GM23338 (cell line): ENCODE results near the gene ZCCHC9. TPM values are rescaled to one million over a fixed set of nuclear protein-coding genes. Genes with fewer than 3 reads are reported as not detected.
A peak's percentile ranks its signal among the peaks of the same experiment; 100 is the strongest.

Experiments used
- ATAC-seq: fragments of 200-7000 bp; cut with Tn5 transposase; 3 replicates; pipeline ENCODE4 v1.9.1; 2020
- DNase-seq: peaks from one replicate; pipeline ENCODE4 v3.0.0-alpha.2; 2015; ENCODE audit warnings: low spot score
- H2AFZ ChIP-seq: fragments of 200-600 bp; sonication (generic); 2 replicates; pipeline ENCODE4 v1.8.0; 2016; ENCODE audit warnings: antibody characterized with exemption, mild to moderate bottlenecking, moderate library complexity
- H3F3A ChIP-seq: fragments of 200-600 bp; sonication (generic); replicated peaks from 2 replicates; pipeline ENCODE4 v1.8.0; 2017; ENCODE audit warnings: antibody characterized with exemption, mixed run types, low read depth
- H3K27ac ChIP-seq: fragments of 200-600 bp; sonication (generic); 2 replicates; pipeline ENCODE4 v1.6.1; 2016; ENCODE audit warnings: low read depth
- H3K27me3 ChIP-seq: fragments of 200-600 bp; sonication (generic); 2 replicates; pipeline ENCODE4 v1.8.0; 2016; ENCODE audit warnings: mild to moderate bottlenecking, mixed run types, moderate library complexity; ENCODE audit not compliant: insufficient read depth
- H3K36me3 ChIP-seq: fragments of 200-600 bp; sonication (generic); 2 replicates; pipeline ENCODE4 v1.8.0; 2016; ENCODE audit warnings: mild to moderate bottlenecking; ENCODE audit not compliant: insufficient read depth
- H3K4me1 ChIP-seq: fragments of 200-600 bp; sonication (generic); 2 replicates; pipeline ENCODE4 v1.8.0; 2016; ENCODE audit warnings: mild to moderate bottlenecking, moderate library complexity; ENCODE audit not compliant: insufficient read depth
- H3K4me2 ChIP-seq: fragments of 200-600 bp; sonication (generic); 2 replicates; pipeline ENCODE4 v1.7.1; 2017; ENCODE audit warnings: mixed run types
- H3K4me3 ChIP-seq: fragments of 200-600 bp; sonication (generic); 2 replicates; pipeline ENCODE4 v1.6.1; 2016; ENCODE audit warnings: mixed run types
- H3K79me2 ChIP-seq: fragments of 200-600 bp; sonication (generic); replicated peaks from 2 replicates; pipeline ENCODE4 v1.8.0; 2017; ENCODE audit warnings: mild to moderate bottlenecking; ENCODE audit not compliant: insufficient read depth
- H3K9me2 ChIP-seq: fragments of 200-600 bp; sonication (generic); 2 replicates; pipeline ENCODE4 v1.8.0; 2017; ENCODE audit not compliant: insufficient read depth
- H4K20me1 ChIP-seq: fragments of 200-600 bp; sonication (generic); replicated peaks from 2 replicates; pipeline ENCODE4 v1.8.0; 2017; ENCODE audit warnings: mild to moderate bottlenecking; ENCODE audit not compliant: insufficient read depth
- H3K27ac Mint-ChIP-seq: 2 replicates; pipeline ENCODE4 v1.8.0; 2020; ENCODE audit warnings: inconsistent platforms, mild to moderate bottlenecking, moderate library complexity, mixed read lengths
- H3K27me3 Mint-ChIP-seq: 3 replicates; pipeline ENCODE4 v1.8.0; 2022; ENCODE audit warnings: low read depth, mild to moderate bottlenecking, moderate library complexity, mixed read lengths, inconsistent platforms; ENCODE audit not compliant: insufficient read depth, poor library complexity
- H3K36me3 Mint-ChIP-seq: 3 replicates; pipeline ENCODE4 v1.8.0; 2021; ENCODE audit warnings: low read depth, mild to moderate bottlenecking, inconsistent platforms, moderate library complexity, mixed read lengths
- H3K4me1 Mint-ChIP-seq: 3 replicates; pipeline ENCODE4 v1.8.0; 2020; ENCODE audit warnings: mild to moderate bottlenecking, inconsistent platforms, mixed read lengths
- H3K4me3 Mint-ChIP-seq: 3 replicates; pipeline ENCODE4 v1.8.0; 2021; ENCODE audit warnings: moderate library complexity, mild to moderate bottlenecking, inconsistent platforms, mixed read lengths
- H3K9me3 Mint-ChIP-seq: 3 replicates; pipeline ENCODE4 v1.8.0; 2020; ENCODE audit warnings: moderate library complexity, mild to moderate bottlenecking, inconsistent platforms, mixed read lengths
- CREB1 ChIP-seq: fragments of 250-450 bp; sonication (Bioruptor Pico); IDR thresholded peaks from 2 replicates; pipeline ENCODE4 v1.5.0; 2020; ENCODE audit warnings: low read depth, mild to moderate bottlenecking, moderate library complexity
- CTCF ChIP-seq, 2 experiments: fragments of 200-600 bp in 1 of 2; sonication (generic) in 1 of 2; conservative IDR thresholded peaks; 2 replicates each; pipeline versions ENCODE4 v1.5.1 to v1.6.1; 2016 to 2017; ENCODE audit warnings: antibody characterized with exemption in 2 of 2, low read depth in 2 of 2, mild to moderate bottlenecking in 2 of 2, moderate library complexity in 1 of 2
- EZH2 ChIP-seq: fragments of 200-600 bp; sonication (generic); IDR thresholded peaks from one replicate; pipeline ENCODE4 v1.8.0; 2017; ENCODE audit warnings: antibody characterized with exemption, mild to moderate bottlenecking, low read depth; ENCODE audit not compliant: unreplicated experiment
- JUNB ChIP-seq: IDR thresholded peaks from one replicate; pipeline ENCODE4 v1.6.1; 2016; ENCODE audit warnings: antibody characterized with exemption; ENCODE audit not compliant: unreplicated experiment
- NANOG ChIP-seq: IDR thresholded peaks from 2 replicates; pipeline ENCODE4 v1.6.1; 2016; ENCODE audit warnings: antibody characterized with exemption, borderline replicate concordance
- STAT1 ChIP-seq: IDR thresholded peaks from one replicate; pipeline ENCODE4 v1.6.1; 2016; ENCODE audit warnings: antibody characterized with exemption; ENCODE audit not compliant: unreplicated experiment
- ZNF331 ChIP-seq: fragments of 250-450 bp; sonication (Bioruptor Pico); IDR thresholded peaks from 2 replicates; pipeline ENCODE4 v1.5.0; 2020; ENCODE audit warnings: low read depth, mild to moderate bottlenecking, moderate library complexity
- ZNF462 ChIP-seq: fragments of 250-450 bp; sonication (Bioruptor Pico); IDR thresholded peaks from 2 replicates; pipeline ENCODE4 v1.5.0; 2020; ENCODE audit warnings: mild to moderate bottlenecking, moderate library complexity
- polyA plus RNA-seq: library from polyadenylated mRNA; unstranded; fragments of >200 nt; fragmentation: Nextera tagmentation; extraction: Ambion mirVana; gene quantifications from 2 replicates; pipeline ENCODE4 v1.2.1, GENCODE V29; 2016
- total RNA-seq: library from RNA; depleted of rRNA; stranded (reverse); fragments of >200 nt; shearing (Covaris generic); gene quantifications from 2 replicates; pipeline ENCODE4 v1.2.3, GENCODE V29; 2014

Gene ZCCHC9
- total and polyA plus RNA-seq, 2 experiments from 2014 or later, result 31.1 to 48.7 TPM

GRCh38 chr5:81335946-81336345 lies 34.6 kb downstream of the ZCCHC9 start:
- no peaks in the 10 kb centered on the region for H3K9me3 Mint-ChIP-seq
- peaks cover 15% of the 10 kb centered on the region; the same call in 1 of the 2 replicates for H3K9me2 ChIP-seq
- no peak for DNase-seq
- no peaks in the 10 kb centered on the region for H3K27me3 ChIP-seq
- H3K36me3 ChIP-seq, result no peaks in the 10 kb centered on the region
- H2AFZ ChIP-seq, result peak overlapping the region; percentile 61; the same call in 1 of the 2 replicates
- no peak overlapping the region for H3K4me2 ChIP-seq
- H3K27me3 Mint-ChIP-seq, result no peaks in the 10 kb centered on the region
- no peak overlapping the region for H3K27ac ChIP-seq
- ATAC-seq, result no peak
- H4K20me1 ChIP-seq, result no peaks in the 10 kb centered on the region
- H3K4me1 ChIP-seq, result no peaks in the 10 kb centered on the region
- H3F3A ChIP-seq, result no peaks in the 10 kb centered on the region
- no peak overlapping the region for H3K27ac Mint-ChIP-seq
- no peak overlapping the region for H3K4me3 ChIP-seq
- H3K36me3 Mint-ChIP-seq, result no peaks in the 10 kb centered on the region
- no peaks in the 10 kb centered on the region for H3K79me2 ChIP-seq
- H3K4me1 Mint-ChIP-seq, result no peaks in the 10 kb centered on the region; the same call in 2 of the 3 replicates
- no peak overlapping the region for H3K4me3 Mint-ChIP-seq
- TF ChIP-seq EZH2 (no peak), CTCF (conservative IDR thresholded peaks at IDR 0.05; ENCODE audit: low read depth in 2 of 2) (no peak), JUNB (no peak), NANOG (no peak), CREB1 (no peak), ZNF462 (no peak), ZNF331 (CRISPR knock-in tag) (no peak), STAT1 (no peak)
